SK-MEL-5 (cell line): ENCODE data around the gene FXYD3. TPM values are rescaled to one million over a fixed set of nuclear protein-coding genes. Genes with fewer than 3 reads are reported as not detected.

ENCODE experiments used
- DNase-seq: peaks from one replicate; pipeline ENCODE4 v3.0.0-alpha.2; 2016; ENCODE audit warnings: low read depth, low spot score
- in situ Hi-C: cut with HindIII; loops from 2 replicates; pipeline ENCODE4 v1.10.0; 2016; ENCODE audit warnings: low sequenced_read_pairs, high pct_unique_total_duplicates, low pct_unique_long_range_greater_than_20kb
- small RNA-seq, 2 experiments: library from RNA; depleted of rRNA; stranded (forward); fragments of <200 nt; gene quantifications; one replicate each; pipeline ENCODE3, GENCODE V24; 2014
- total RNA-seq: library from RNA; depleted of rRNA; stranded (reverse); fragments of >200 nt; shearing (Covaris generic); gene quantifications from 2 replicates; pipeline ENCODE4 v1.2.3, GENCODE V29; 2014; rRNA removed

The FXYD3 gene
- total RNA-seq, 1 experiment from 2014 or later = not detected

- no peak for DNase-seq
- in situ Hi-C loops = no loop called here
These were observed 47.1 kb downstream of the FXYD3 start for GRCh38 chr19:35162471-35163326.

- no peak for DNase-seq
These were observed 48.8 kb downstream of the FXYD3 start for GRCh38 chr19:35164418-35164817.

DNA sequence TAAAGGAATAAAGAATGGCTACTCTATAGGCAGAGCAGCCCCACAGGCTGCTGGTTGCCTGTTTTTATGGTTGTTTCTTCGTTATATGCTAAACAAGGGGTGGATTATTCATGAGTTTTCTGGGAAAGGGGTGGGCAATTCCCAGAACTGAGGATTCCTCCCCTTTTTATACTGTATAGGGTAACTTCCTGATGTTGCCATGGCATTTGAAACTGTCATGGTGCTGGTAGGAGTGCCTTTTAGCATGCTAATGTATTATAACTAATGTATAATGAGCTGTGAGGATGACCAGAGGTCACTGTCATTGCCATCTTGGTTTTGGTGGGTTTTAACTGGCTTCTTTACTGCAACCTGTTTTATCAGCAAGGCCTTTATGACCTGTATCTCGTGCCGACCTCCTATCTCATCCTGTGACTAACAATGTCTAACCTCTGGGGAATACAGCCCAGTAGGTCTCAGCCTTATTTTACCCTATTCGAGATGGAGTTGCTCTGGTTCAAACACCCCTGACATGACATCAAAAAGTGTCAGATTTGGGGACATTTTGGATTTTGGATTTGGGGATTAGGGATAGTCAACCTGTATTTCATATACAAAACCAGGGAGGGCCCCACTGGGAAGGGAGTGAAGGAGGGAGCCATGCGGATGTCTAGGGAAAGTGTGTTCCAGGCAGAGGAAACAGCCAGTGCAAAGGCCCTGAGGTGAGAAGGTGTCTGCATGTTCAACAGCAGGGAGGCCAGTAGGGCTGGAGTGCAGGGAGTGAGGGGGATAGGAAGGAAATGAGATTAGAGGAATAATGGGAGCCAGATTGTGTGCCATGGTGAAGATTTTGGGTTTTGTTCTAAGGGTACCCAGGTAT lies 49.8 kb downstream of the FXYD3 start:
- DNase-seq = no peak
- in situ Hi-C loops = no loop called here

More at GRCh38 chr19:35164418-35164817, 48.8 kb downstream of the FXYD3 start:
- in situ Hi-C loops = no loop called here

DNA sequence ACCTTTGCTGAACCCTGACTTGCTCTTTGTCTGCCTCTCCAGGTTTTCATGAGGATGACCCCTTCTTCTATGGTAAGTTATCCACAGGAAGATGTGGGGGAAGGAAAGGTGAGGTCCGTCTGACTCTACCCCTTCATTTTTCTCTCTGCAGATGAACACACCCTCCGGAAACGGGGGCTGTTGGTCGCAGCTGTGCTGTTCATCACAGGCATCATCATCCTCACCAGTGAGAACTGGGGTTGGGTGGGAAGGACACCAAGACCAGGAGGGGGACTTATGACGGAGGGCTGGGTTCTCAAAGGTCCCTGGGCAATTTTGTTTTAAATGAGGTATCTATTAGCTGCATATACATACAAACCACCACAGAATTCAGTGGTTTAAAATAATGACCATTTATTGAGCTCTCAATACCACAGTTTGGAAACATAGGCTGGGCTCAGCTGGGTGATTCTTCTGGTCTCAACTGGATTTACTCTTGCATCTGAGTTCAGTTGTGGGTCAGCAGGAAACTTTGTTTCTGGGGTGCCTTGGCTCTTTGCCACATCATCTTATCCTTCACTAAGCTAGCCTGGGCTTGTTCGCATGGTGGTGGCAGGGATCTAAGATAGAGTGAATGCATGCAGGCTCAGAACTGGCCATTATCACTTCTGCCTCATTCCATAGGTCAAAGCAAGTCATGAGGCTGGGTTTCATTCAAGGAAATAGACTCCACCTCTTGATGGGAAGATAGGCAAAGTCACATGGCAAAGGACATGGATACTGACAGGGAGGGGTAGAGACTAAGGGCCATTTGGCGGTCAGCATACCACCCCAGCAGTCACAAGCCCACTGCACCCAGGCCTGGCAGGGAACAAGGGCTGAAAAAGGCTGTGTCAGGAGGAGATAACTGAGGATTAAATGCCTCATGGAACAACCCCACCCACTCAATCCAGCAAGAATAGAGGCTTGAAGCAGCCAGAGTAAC lies 50.8 kb downstream of the FXYD3 start:
- no peak for DNase-seq
- in situ Hi-C loops = no loop called here

DNA sequence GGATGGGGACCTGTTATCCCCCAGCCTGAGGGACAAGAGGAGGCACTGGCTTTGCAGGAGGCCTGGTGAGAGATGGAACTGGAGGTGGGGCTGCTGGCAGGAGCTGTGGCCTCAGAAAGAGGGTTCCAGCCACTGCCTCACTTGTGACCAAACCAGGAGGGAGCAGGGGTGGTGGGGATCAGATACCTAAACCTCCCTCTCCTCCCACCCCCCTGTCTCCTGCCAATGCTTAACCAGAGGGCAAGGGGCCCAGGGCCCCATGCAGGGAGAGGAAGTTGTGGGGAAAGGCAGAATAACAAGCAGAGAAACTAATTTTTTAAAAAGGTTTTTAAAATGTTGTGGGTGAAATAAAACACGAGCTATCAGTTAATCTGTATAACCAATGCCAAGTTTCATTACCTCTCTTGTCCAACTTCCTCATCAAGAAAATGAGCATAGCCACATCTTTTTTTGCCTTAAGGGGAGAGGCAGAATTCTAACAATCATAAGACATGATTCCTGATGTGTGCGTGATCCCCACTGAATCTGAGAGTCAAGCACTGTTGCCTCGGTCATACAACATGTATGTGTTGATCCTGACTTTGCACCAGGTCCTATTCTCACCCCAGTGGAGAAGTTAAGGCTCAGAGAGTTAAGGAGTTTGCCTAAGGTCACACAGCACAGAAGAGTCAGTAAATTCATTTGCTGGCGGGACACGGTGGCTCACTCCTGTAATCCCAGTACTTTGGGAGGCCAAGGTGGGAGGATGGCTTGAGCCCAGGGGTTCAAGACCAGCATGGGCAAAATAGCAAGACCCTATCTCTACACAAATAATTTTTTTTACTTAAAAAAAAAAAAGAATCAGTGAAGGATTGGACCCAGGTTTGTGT lies 51.9 kb downstream of the FXYD3 start:
- in situ Hi-C loops = no loop called here
- DNase-seq = no peak

GRCh38 chr19:35168196-35168595 lies 52.6 kb downstream of the FXYD3 start:
- DNase-seq = no peak

DNA sequence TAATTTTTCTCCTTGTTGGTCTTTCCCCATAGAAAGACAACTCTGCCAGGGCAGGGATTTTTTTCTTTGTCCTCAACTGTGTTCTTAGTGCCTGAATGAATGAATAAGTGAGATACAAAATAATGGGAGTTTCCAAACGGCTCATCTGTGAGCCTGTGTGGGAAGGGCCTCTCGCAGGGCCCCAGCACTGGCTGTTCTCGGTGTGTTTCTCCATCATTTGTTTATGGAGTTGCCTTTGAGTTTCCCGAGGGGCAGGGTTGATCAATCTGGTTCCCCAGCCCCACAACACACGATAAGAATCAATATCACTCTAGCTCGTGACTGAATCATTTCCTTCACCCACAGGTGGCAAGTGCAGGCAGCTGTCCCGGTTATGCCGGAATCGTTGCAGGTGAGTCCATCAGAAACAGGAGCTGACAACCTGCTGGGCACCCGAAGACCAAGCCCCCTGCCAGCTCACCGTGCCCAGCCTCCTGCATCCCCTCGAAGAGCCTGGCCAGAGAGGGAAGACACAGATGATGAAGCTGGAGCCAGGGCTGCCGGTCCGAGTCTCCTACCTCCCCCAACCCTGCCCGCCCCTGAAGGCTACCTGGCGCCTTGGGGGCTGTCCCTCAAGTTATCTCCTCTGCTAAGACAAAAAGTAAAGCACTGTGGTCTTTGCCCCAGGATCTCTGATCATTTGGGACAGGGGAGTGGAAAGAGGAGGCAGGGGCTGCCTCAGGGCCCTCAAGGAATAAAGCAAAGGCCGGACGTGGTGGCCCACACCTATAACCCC lies 53.8 kb downstream of the FXYD3 start:
- no peak for DNase-seq
- in situ Hi-C loops = no loop called here

More at GRCh38 chr19:35168196-35168595, 52.6 kb downstream of the FXYD3 start:
- in situ Hi-C loops = no loop called here

- DNase-seq = no peak
- in situ Hi-C loops = no loop called here
These were observed 54.9 kb downstream of the FXYD3 start for GRCh38 chr19:35170359-35171061.

GRCh38 chr19:35171730-35172129 lies 56.1 kb downstream of the FXYD3 start:
- in situ Hi-C loops = no loop called here
- DNase-seq = no peak

Small RNA genes within 50 kb of the gene (small RNA-seq; reads per million reads assigned to genes)
- 0 reads per million in 2 experiments for gene AC020907.2

Other genes starting within 250 kb of the FXYD3 start
- gene ZNF30, start 188.9 kb upstream of the FXYD3 start, total RNA-seq = 3.2 and 3.9 TPM in 2 replicates
- 2.5 and 2.6 TPM in 2 replicates for gene ZNF792, start 151.6 kb upstream of the FXYD3 start, total RNA-seq
- gene GRAMD1A, start 115.5 kb upstream of the FXYD3 start, total RNA-seq = 18.8 and 20.6 TPM in 2 replicates
- gene SCN1B, start 85.4 kb upstream of the FXYD3 start, total RNA-seq = 0.21 and 1.3 TPM in 2 replicates
- gene HPN, start 74.1 kb upstream of the FXYD3 start, total RNA-seq = not detected in 2 replicates
- 0.11 TPM in 1 of 2 replicates, not detected in the other for gene LGI4, start 19.2 kb downstream of the FXYD3 start, total RNA-seq
- not detected in 2 replicates for gene FXYD1, start 23.0 kb downstream of the FXYD3 start, total RNA-seq
- not detected in 2 replicates for gene FXYD7, start 27.4 kb downstream of the FXYD3 start, total RNA-seq
- 71.3 and 79.3 TPM in 2 replicates for gene FXYD5, start 38.9 kb downstream of the FXYD3 start, total RNA-seq
- not detected in 2 replicates for gene FAM187B, start 112.9 kb downstream of the FXYD3 start, total RNA-seq
- gene LSR, start 133.2 kb downstream of the FXYD3 start, total RNA-seq = 0.98 and 1.2 TPM in 2 replicates
- 78.1 and 82.7 TPM in 2 replicates for gene USF2, start 153.1 kb downstream of the FXYD3 start, total RNA-seq
- not detected in 2 replicates for gene HAMP, start 166.7 kb downstream of the FXYD3 start, total RNA-seq
- gene MAG, start 176.3 kb downstream of the FXYD3 start, total RNA-seq = not detected in 2 replicates
- gene CD22, start 213.4 kb downstream of the FXYD3 start, total RNA-seq = 4.4 and 5.5 TPM in 2 replicates
- gene FFAR1, start 232.1 kb downstream of the FXYD3 start, total RNA-seq = not detected in 2 replicates
- not detected in 2 replicates for gene FFAR3, start 242.6 kb downstream of the FXYD3 start, total RNA-seq